Neural progenitor cell (in vitro differentiated cells): Measurements from ENCODE around the gene ZNF180. TPM values are rescaled to one million over a fixed set of nuclear protein-coding genes. Genes with fewer than 3 reads are reported as not detected.
"Not testable (repeated sequence)": the region's sequence is repeated elsewhere in the genome, so short reads cannot be mapped to it uniquely, and the experiment has no call there.

Source experiments
- DNase-seq: peaks from one replicate; pipeline ENCODE4 v3.0.0-alpha.2; 2016; ENCODE audit warnings: low spot score
- H2AFZ ChIP-seq: fragments of 200-600 bp; sonication (generic); replicated peaks from 2 replicates; pipeline ENCODE4 v1.6.1; 2016; ENCODE audit warnings: antibody characterized with exemption
- H3F3A ChIP-seq: fragments of 200-600 bp; sonication (generic); 2 replicates; pipeline ENCODE4 v1.6.1; 2016; ENCODE audit warnings: antibody characterized with exemption, low read depth
- H3K27ac ChIP-seq: fragments of 200-600 bp; sonication (generic); 2 replicates; pipeline ENCODE4 v1.5.1; 2016; ENCODE audit warnings: mild to moderate bottlenecking
- H3K27me3 ChIP-seq: fragments of 200-600 bp; sonication (generic); 2 replicates; pipeline ENCODE4 v1.6.1; 2016; ENCODE audit warnings: mild to moderate bottlenecking, moderate library complexity
- H3K36me3 ChIP-seq: fragments of 200-600 bp; sonication (generic); 2 replicates; pipeline ENCODE4 v1.5.1; 2016
- H3K4me1 ChIP-seq: fragments of 200-600 bp; sonication (generic); 2 replicates; pipeline ENCODE4 v1.6.1; 2016; ENCODE audit warnings: mixed run types
- H3K4me2 ChIP-seq: fragments of 200-600 bp; sonication (generic); 2 replicates; pipeline ENCODE4 v1.6.1; 2016
- H3K4me3 ChIP-seq: fragments of 200-600 bp; sonication (generic); 2 replicates; pipeline ENCODE4 v1.5.1; 2016
- H3K79me2 ChIP-seq: fragments of 200-600 bp; sonication (generic); 2 replicates; pipeline ENCODE4 v1.6.1; 2016; ENCODE audit warnings: low read depth
- H3K9ac ChIP-seq: fragments of 200-600 bp; sonication (generic); 2 replicates; pipeline ENCODE4 v1.6.1; 2016
- H3K9me3 ChIP-seq: fragments of 200-600 bp; sonication (generic); 2 replicates; pipeline ENCODE4 v1.5.1; 2016; ENCODE audit warnings: low read depth
- H4K20me1 ChIP-seq: fragments of 200-600 bp; sonication (generic); 2 replicates; pipeline ENCODE4 v1.6.1; 2016; ENCODE audit warnings: low read depth
- H3K27ac Mint-ChIP-seq: 3 replicates; pipeline ENCODE4 v1.8.0; 2021; ENCODE audit warnings: mixed read lengths
- H3K27me3 Mint-ChIP-seq: 2 replicates; pipeline ENCODE4 v1.8.0; 2022; ENCODE audit warnings: low read depth, mild to moderate bottlenecking, inconsistent platforms, moderate library complexity, mixed read lengths; ENCODE audit not compliant: insufficient read depth
- H3K36me3 Mint-ChIP-seq: 3 replicates; pipeline ENCODE4 v1.8.0; 2021; ENCODE audit warnings: mixed read lengths
- H3K4me1 Mint-ChIP-seq: 3 replicates; pipeline ENCODE4 v1.8.0; 2021; ENCODE audit warnings: mixed read lengths
- H3K4me3 Mint-ChIP-seq: 3 replicates; pipeline ENCODE4 v1.8.0; 2021; ENCODE audit warnings: mild to moderate bottlenecking, moderate library complexity, mixed read lengths
- H3K9me3 Mint-ChIP-seq: 3 replicates; pipeline ENCODE4 v1.8.0; 2020; ENCODE audit warnings: mixed read lengths
- EZH2 ChIP-seq: fragments of 200-600 bp; sonication (generic); IDR thresholded peaks from 2 replicates; pipeline ENCODE4 v1.6.1; 2017; ENCODE audit warnings: antibody characterized with exemption, mild to moderate bottlenecking, moderate library complexity
- EZH2phosphoT487 ChIP-seq: fragments of 200-600 bp; sonication (generic); IDR thresholded peaks from 2 replicates; pipeline ENCODE4 v1.6.1; 2017; ENCODE audit warnings: antibody characterized with exemption
- total RNA-seq: library from RNA; depleted of rRNA; stranded (reverse); fragments of >200 nt; gene quantifications from 2 replicates; pipeline ENCODE4 v1.2.3, GENCODE V29; 2015; ENCODE audit warnings: low replicate concordance
- TF ChIP-seq, protein P1 (sequence below): fragments of 200-600 bp; sonication (generic); IDR thresholded peaks from 2 replicates; pipeline ENCODE4 v1.5.1; 2017; ENCODE audit warnings: antibody characterized with exemption, mild to moderate bottlenecking

Gene ZNF180
- total RNA-seq, 1 donor from 2014 or later: 10.7 TPM

DNA sequence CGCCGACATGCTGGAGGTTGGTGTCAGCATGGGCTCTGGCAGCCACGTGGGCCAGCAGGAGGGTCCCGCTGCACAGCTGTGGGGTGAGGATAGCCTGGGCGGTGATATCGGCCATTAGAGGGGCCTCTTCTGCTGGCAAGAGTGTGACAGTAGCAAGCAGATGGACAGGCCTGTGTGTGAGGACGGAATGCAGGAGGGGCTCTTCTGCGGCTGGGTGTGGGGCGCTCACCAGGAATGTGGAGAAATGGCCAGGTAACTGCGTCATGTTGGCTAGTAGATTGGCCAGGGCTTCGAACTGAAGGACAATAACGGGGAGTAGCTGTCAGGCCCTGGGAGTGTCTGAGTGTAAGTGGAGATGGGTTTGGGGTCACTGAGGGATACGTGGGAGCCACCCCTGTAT, 44.3 kb downstream of the ZNF180 start:
- not testable (repeated sequence) for DNase-seq, H3K36me3 Mint-ChIP-seq, H3K79me2 ChIP-seq, H3K27ac Mint-ChIP-seq, H4K20me1 ChIP-seq, H3K4me1 ChIP-seq, H3K4me3 Mint-ChIP-seq, H3K4me1 Mint-ChIP-seq, H3K9me3 ChIP-seq, H3K4me3 ChIP-seq, H3K27me3 Mint-ChIP-seq, H2AFZ ChIP-seq, H3K4me2 ChIP-seq, H3K27ac ChIP-seq, H3K36me3 ChIP-seq, H3K9ac ChIP-seq, H3F3A ChIP-seq, H3K27me3 ChIP-seq
- peaks cover 45% of the 10 kb centered on the region for H3K9me3 Mint-ChIP-seq

DNA sequence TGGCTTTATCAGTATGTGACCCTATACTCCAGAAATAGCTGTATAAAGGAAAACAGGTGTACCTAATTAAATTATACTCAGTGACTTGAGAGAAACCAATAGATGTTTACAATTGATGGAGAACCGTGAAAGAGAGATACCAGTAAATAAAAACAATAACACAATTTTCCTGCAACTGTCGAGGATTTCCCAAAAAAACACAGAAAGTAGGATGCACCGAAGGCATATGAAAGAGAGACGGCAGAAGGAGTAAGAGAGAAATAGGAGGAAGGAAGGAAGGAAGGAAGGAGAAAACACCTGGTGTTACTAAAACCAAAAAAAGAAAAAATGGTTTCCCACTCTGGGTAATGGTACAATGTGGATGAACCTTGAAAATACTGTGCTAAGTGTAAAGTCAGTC, 45.2 kb downstream of the ZNF180 start:
- TF ChIP-seq, protein P1, sequence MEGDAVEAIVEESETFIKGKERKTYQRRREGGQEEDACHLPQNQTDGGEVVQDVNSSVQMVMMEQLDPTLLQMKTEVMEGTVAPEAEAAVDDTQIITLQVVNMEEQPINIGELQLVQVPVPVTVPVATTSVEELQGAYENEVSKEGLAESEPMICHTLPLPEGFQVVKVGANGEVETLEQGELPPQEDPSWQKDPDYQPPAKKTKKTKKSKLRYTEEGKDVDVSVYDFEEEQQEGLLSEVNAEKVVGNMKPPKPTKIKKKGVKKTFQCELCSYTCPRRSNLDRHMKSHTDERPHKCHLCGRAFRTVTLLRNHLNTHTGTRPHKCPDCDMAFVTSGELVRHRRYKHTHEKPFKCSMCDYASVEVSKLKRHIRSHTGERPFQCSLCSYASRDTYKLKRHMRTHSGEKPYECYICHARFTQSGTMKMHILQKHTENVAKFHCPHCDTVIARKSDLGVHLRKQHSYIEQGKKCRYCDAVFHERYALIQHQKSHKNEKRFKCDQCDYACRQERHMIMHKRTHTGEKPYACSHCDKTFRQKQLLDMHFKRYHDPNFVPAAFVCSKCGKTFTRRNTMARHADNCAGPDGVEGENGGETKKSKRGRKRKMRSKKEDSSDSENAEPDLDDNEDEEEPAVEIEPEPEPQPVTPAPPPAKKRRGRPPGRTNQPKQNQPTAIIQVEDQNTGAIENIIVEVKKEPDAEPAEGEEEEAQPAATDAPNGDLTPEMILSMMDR: no peak
- TF ChIP-seq EZH2phosphoT487: no peak
- no peak for TF ChIP-seq EZH2
- Mint-ChIP-seq H3K27ac (no peak overlapping the region), H3K27me3 (no peaks in the 10 kb centered on the region), H3K4me3 (no peak overlapping the region), H3K9me3 (peaks cover 48% of the 10 kb centered on the region), H3K4me1 (no peaks in the 10 kb centered on the region), H3K36me3 (no peaks in the 10 kb centered on the region)
- DNase-seq: no peak
- H3K4me2 ChIP-seq: no peak overlapping the region
- H3K9me3 ChIP-seq: peaks cover under 1% of the 10 kb centered on the region
- H4K20me1 ChIP-seq: no peaks in the 10 kb centered on the region
- H3K27ac ChIP-seq: no peak overlapping the region
- H2AFZ ChIP-seq: no peak overlapping the region
- H3K27me3 ChIP-seq: no peaks in the 10 kb centered on the region
- H3K4me3 ChIP-seq: no peak overlapping the region
- no peaks in the 10 kb centered on the region for H3F3A ChIP-seq
- H3K4me1 ChIP-seq: no peaks in the 10 kb centered on the region
- H3K36me3 ChIP-seq: no peaks in the 10 kb centered on the region
- H3K9ac ChIP-seq: no peak overlapping the region
- H3K79me2 ChIP-seq: no peaks in the 10 kb centered on the region

DNA sequence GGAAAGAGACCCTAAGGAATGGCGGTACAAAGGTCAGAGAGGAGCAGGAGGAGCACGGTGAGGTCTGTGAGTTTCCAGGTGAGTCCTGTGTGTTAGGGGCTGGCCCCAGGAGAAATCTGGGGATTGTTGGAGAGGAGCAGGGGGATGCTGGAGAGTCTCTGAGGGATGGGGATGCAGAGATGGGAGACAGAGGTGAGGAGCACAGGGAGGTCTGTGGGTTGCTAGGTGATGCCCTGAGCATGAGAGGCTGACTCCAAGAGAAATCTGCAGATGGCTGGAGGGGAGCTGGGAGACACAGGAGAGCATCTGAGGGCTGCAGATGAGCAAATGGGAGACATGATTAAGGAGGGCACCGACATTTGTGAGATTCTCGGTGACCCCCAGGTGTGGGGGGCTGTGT, 48.0 kb downstream of the ZNF180 start:
- no peak for DNase-seq
- Mint-ChIP-seq H3K4me3 (no peak overlapping the region), H3K9me3 (peaks cover 53% of the 10 kb centered on the region), H3K36me3 (no peaks in the 10 kb centered on the region), H3K27me3 (peaks cover 3% of the 10 kb centered on the region), H3K4me1 (no peaks in the 10 kb centered on the region), H3K27ac (no peak overlapping the region)
- Histone ChIP-seq H3K79me2 (no peaks in the 10 kb centered on the region), H3K9ac (no peak overlapping the region), H3K27ac (no peak overlapping the region), H3F3A (no peaks in the 10 kb centered on the region), H3K9me3 (peaks cover 14% of the 10 kb centered on the region), H3K4me2 (no peak overlapping the region), H3K27me3 (no peaks in the 10 kb centered on the region), H2AFZ (no peak overlapping the region), H3K36me3 (no peaks in the 10 kb centered on the region), H4K20me1 (no peaks in the 10 kb centered on the region), H3K4me1 (no peaks in the 10 kb centered on the region), H3K4me3 (no peak overlapping the region)
- no peak for TF ChIP-seq EZH2phosphoT487
- TF ChIP-seq EZH2: no peak
- TF ChIP-seq, protein P1: no peak

DNA sequence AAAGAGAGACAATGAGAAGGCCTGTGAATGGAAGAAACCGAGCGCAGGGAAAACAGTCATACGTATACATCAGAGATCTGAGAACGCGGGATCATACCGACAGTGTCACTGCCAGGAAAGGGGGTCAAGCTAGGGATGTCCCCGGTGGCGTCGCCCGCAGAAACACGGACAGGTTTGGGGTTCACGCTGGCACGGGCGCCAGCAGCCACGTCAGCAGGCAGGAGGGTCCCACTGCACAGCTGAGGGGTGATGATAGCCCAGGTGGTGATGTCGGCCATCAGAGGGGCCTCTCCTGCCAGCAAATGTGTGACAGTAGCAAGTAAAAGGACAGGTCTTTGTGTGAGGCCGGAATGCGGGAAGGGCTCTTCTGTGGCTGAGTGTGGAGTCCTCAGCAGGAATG, 48.6 kb downstream of the ZNF180 start:
- Mint-ChIP-seq H3K4me3 (no peak overlapping the region), H3K27ac (no peak overlapping the region), H3K9me3 (peaks cover 53% of the 10 kb centered on the region), H3K27me3 (peaks cover 3% of the 10 kb centered on the region), H3K36me3 (no peaks in the 10 kb centered on the region), H3K4me1 (no peaks in the 10 kb centered on the region)
- Histone ChIP-seq H3K27ac (no peak overlapping the region), H3K27me3 (no peaks in the 10 kb centered on the region), H3F3A (no peaks in the 10 kb centered on the region), H3K79me2 (no peaks in the 10 kb centered on the region), H3K4me3 (no peak overlapping the region), H2AFZ (no peak overlapping the region), H4K20me1 (no peaks in the 10 kb centered on the region), H3K4me1 (no peaks in the 10 kb centered on the region), H3K9ac (no peak overlapping the region), H3K4me2 (no peak overlapping the region), H3K9me3 (peaks cover 14% of the 10 kb centered on the region), H3K36me3 (no peaks in the 10 kb centered on the region)
- TF ChIP-seq EZH2 (no peak), EZH2phosphoT487 (no peak)
- TF ChIP-seq, protein P1: no peak
- no peak for DNase-seq
